HepG2 (cell line): Measurements from ENCODE around the gene INAFM2. TPM values are rescaled to one million over a fixed set of nuclear protein-coding genes. Genes with fewer than 3 reads are reported as not detected.

ENCODE experiments used
- CAMTA2 ChIP-seq: sonication (generic); formaldehyde crosslinking; IDR thresholded peaks from 2 replicates; pipeline ENCODE4 v1.4.0; 2020; ENCODE audit warnings: mild to moderate bottlenecking, missing genetic modification reagents, borderline replicate concordance
- EHMT2 ChIP-seq: fragments of 200-600 bp; sonication (generic); IDR thresholded peaks from 2 replicates; pipeline ENCODE4 v1.7.0; 2017; ENCODE audit warnings: antibody characterized with exemption, low read depth, low read length, borderline replicate concordance
- ELF3 ChIP-seq: IDR thresholded peaks from 2 replicates; pipeline ENCODE4 v1.6.1; 2016; ENCODE audit warnings: missing genetic modification reagents, missing compliant biosample characterization
- GFI1 ChIP-seq: sonication (generic); formaldehyde crosslinking; IDR thresholded peaks from 2 replicates; pipeline ENCODE4 v1.5.0; 2020; ENCODE audit warnings: missing genetic modification reagents, mild to moderate bottlenecking, borderline replicate concordance
- KDM5A ChIP-seq: fragments of 200-600 bp; sonication (generic); IDR thresholded peaks from 2 replicates; pipeline ENCODE4 v1.7.0; 2018; ENCODE audit warnings: antibody characterized with exemption, mild to moderate bottlenecking, low read length, borderline replicate concordance
- MYNN ChIP-seq: sonication (generic); formaldehyde crosslinking; IDR thresholded peaks from 2 replicates; pipeline ENCODE4 v1.4.0; 2020; ENCODE audit warnings: mild to moderate bottlenecking, low read depth, missing genetic modification reagents
- PHF20 ChIP-seq: sonication (generic); formaldehyde crosslinking; IDR thresholded peaks from 2 replicates; pipeline ENCODE4 v1.5.0; 2020; ENCODE audit warnings: mild to moderate bottlenecking, missing genetic modification reagents
- POLR2G ChIP-seq: fragments of 200-400 bp; formaldehyde crosslinking; IDR thresholded peaks from 2 replicates; pipeline ENCODE4 v1.6.1; 2018; ENCODE audit warnings: mild to moderate bottlenecking, low read depth, low read length, moderate library complexity
- RXRB ChIP-seq: IDR thresholded peaks from 2 replicates; pipeline ENCODE4 v1.6.1; 2016; ENCODE audit warnings: borderline replicate concordance, missing genetic modification reagents, missing compliant biosample characterization
- SNRNP70 ChIP-seq: fragments of 200-400 bp; formaldehyde crosslinking; IDR thresholded peaks from 2 replicates; pipeline ENCODE4 v1.6.1; 2017; ENCODE audit warnings: mild to moderate bottlenecking, low read depth, low read length, moderate library complexity
- TERF1 ChIP-seq: sonication (generic); formaldehyde crosslinking; IDR thresholded peaks from 2 replicates; pipeline ENCODE4 v1.8.0; 2022; ENCODE audit warnings: mild to moderate bottlenecking, missing genetic modification reagents, moderate library complexity
- ZBTB21 ChIP-seq: sonication (generic); formaldehyde crosslinking; IDR thresholded peaks from 2 replicates; pipeline ENCODE4 v1.4.0; 2020; ENCODE audit warnings: missing genetic modification reagents
- ZKSCAN8 ChIP-seq: IDR thresholded peaks from 2 replicates; pipeline ENCODE4 v1.6.1; 2016; ENCODE audit warnings: borderline replicate concordance, missing genetic modification reagents, missing compliant biosample characterization
- ZNF350 ChIP-seq: sonication (generic); formaldehyde crosslinking; IDR thresholded peaks from 2 replicates; pipeline ENCODE4 v1.4.0; 2020; ENCODE audit warnings: mild to moderate bottlenecking, low read depth, missing genetic modification reagents, borderline replicate concordance
- ZNF574 ChIP-seq: sonication (generic); formaldehyde crosslinking; IDR thresholded peaks from 2 replicates; pipeline ENCODE4 v1.4.0; 2020; ENCODE audit warnings: missing genetic modification reagents
- ZNF839 ChIP-seq: sonication (generic); formaldehyde crosslinking; IDR thresholded peaks from 2 replicates; pipeline ENCODE4 v1.4.0; 2020; ENCODE audit warnings: missing genetic modification reagents, mild to moderate bottlenecking, borderline replicate concordance
- polyA plus RNA-seq, 8 experiments: library from polyadenylated mRNA; depleted of rRNA in 3 of 8; stranded (reverse) in 7 of 8; unstranded in 1 of 8; fragments of >200 nt; fragmentation: Illumina TruSeq in 4 of 8; extraction: Trizol in 4 of 8; gene quantifications; 2 replicates each; pipeline versions ENCODE4 v1.2.1 to v1.2.3, GENCODE V29; 2011 to 2016; ENCODE audit warnings: low read depth in 4 of 8, missing spikeins in 1 of 8, mixed read lengths in 1 of 8; ENCODE audit not compliant: insufficient read depth in 1 of 8
- total RNA-seq, 5 experiments: library from RNA; depleted of rRNA; stranded (reverse); fragments of >200 nt; fragmentation: Illumina TruSeq; extraction: Trizol; gene quantifications; 2 replicates each; pipeline ENCODE4 v1.2.3, GENCODE V29; 2016; ENCODE audit warnings: low read depth in 1 of 5
- TF ChIP-seq, protein P1 (sequence below): sonication (generic); formaldehyde crosslinking; IDR thresholded peaks from 2 replicates; pipeline ENCODE4 v1.8.1; 2023; ENCODE audit warnings: mild to moderate bottlenecking, missing genetic modification reagents, borderline replicate concordance
- TF ChIP-seq, protein P2 (sequence below): sonication (generic); formaldehyde crosslinking; IDR thresholded peaks from 2 replicates; pipeline ENCODE4 v1.5.1; 2020; ENCODE audit warnings: missing genetic modification reagents, mild to moderate bottlenecking, borderline replicate concordance
- TF ChIP-seq, protein P3 (sequence below): sonication (generic); formaldehyde crosslinking; IDR thresholded peaks from 2 replicates; pipeline ENCODE4 v1.8.0; 2022; ENCODE audit warnings: low read depth, missing genetic modification reagents

The INAFM2 gene
- total and polyA plus RNA-seq, 2 of the 13 experiments (the other 11 are each of a cell fraction or from before 2014, with no cell fraction given): 5.5 to 6.5 TPM

DNA sequence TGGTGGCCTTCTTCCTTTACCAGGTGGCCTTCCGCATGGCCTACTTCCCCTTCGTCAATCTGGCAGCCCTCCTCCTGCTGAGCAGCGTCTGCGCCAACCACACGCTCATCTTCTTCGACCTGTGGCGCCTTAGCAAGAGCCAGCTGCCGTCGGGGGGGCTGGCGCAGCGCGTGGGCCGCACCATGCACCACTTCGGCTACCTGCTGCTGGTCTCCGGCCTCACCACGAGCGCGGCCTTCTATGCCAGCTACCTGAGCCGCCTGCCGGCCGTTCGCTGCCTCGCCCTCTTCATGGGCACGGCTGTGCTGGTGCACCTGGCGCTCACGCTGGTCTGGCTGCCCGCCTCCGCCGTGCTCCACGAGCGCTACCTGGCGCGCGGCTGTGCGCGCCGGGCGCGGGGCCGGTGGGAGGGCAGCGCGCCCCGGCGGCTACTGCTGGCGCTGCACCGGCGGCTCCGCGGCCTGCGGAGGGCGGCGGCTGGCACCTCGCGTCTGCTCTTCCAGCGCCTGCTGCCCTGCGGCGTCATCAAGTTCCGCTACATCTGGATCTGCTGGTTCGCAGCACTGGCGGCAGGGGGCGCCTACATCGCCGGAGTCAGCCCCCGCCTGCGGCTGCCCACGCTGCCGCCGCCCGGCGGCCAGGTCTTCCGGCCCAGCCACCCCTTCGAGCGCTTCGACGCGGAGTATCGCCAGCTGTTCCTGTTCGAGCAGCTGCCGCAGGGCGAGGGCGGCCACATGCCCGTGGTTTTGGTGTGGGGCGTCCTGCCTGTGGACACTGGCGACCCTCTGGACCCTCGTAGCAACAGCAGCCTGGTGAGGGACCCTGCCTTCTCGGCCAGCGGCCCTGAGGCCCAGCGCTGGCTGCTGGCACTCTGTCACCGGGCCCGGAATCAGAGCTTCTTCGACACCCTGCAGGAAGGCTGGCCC, 44.5 kb downstream of the INAFM2 start (continued):
- no peak for TF ChIP-seq KDM5A
- no peak for TF ChIP-seq POLR2G
- peak; percentile 59; the same call in 1 of the 2 replicates for TF ChIP-seq RXRB (CRISPR knock-in tag)
- TF ChIP-seq SNRNP70: no peak
- no peak for TF ChIP-seq TERF1
- no peak for TF ChIP-seq EHMT2
- no peak for TF ChIP-seq ZBTB21 (CRISPR knock-in tag)
- peak; percentile 63; the same call in 1 of the 2 replicates for TF ChIP-seq PHF20 (CRISPR knock-in tag)
- TF ChIP-seq, protein P1, sequence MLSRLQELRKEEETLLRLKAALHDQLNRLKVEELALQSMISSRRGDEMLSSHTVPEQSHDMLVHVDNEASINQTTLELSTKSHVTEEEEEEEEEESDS: peak; percentile 93; the same call in 1 of the 2 replicates
- peak; percentile 74 for TF ChIP-seq ZNF350
- TF ChIP-seq, protein P2, sequence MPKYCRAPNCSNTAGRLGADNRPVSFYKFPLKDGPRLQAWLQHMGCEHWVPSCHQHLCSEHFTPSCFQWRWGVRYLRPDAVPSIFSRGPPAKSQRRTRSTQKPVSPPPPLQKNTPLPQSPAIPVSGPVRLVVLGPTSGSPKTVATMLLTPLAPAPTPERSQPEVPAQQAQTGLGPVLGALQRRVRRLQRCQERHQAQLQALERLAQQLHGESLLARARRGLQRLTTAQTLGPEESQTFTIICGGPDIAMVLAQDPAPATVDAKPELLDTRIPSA (CRISPR knock-in tag): no peak
- no peak for TF ChIP-seq CAMTA2
- TF ChIP-seq GFI1 (CRISPR knock-in tag): peak; percentile 74; the same call in 1 of the 2 replicates
- TF ChIP-seq ZNF839 (CRISPR knock-in tag): 0 out of 2 replicates have a peak, but pooled peaks have one; percentile 40
- TF ChIP-seq ELF3 (CRISPR knock-in tag): peak; percentile 77
- TF ChIP-seq ZNF574 (CRISPR knock-in tag): peak; percentile 88
- TF ChIP-seq MYNN (CRISPR knock-in tag): peak; percentile 86; the same call in 1 of the 2 replicates
- no peak for TF ChIP-seq ZKSCAN8 (CRISPR knock-in tag)
- TF ChIP-seq, protein P3, sequence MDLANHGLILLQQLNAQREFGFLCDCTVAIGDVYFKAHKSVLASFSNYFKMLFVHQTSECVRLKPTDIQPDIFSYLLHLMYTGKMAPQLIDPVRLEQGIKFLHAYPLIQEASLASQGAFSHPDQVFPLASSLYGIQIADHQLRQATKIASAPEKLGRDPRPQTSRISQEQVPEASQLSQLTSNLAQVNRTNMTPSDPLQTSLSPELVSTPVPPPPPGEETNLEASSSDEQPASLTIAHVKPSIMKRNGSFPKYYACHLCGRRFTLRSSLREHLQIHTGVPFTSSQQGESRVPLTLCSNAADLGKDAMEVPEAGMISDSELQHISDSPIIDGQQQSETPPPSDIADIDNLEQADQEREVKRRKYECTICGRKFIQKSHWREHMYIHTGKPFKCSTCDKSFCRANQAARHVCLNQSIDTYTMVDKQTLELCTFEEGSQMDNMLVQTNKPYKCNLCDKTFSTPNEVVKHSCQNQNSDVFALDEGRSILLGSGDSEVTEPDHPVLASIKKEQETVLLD (CRISPR knock-in tag): peak; percentile 68
